ENCODE data around the gene NPFF. TPM values are rescaled to one million over a fixed set of nuclear protein-coding genes. Genes with fewer than 3 reads are reported as not detected.

NPFF gene
- total and polyA plus RNA-seq, 10 of the 15 experiments (the other 5 are each of a cell fraction or from before 2014, with no cell fraction given), result 0.21 to 0.69 (median 0.23) TPM; not detected in 7

- Histone ChIP-seq H3K36me3 (ENCODE audit: control insufficient read depth in 2 of 2, insufficient read depth in 2 of 2, low read length in 1 of 2) (peaks cover 6 to 22% of the 10 kb centered on the region in 2 experiments), H3K27ac (ENCODE audit: control insufficient read depth, insufficient read depth) (no peak overlapping the region), H4K20me1 (ENCODE audit: control insufficient read depth, insufficient read depth) (no peaks in the 10 kb centered on the region), H3K9ac (ENCODE audit: control insufficient read depth, insufficient read depth, low read length) (no peak overlapping the region), H3K4me3 (no peak overlapping the region), H3K4me1 (ENCODE audit: control insufficient read depth, insufficient read depth, low read length) (no peaks in the 10 kb centered on the region), H3K9me3 (replicated peaks; ENCODE audit: control insufficient read depth, insufficient read depth, low read length) (no peaks in the 10 kb centered on the region), H3K27me3 (replicated peaks in 1 of 2; ENCODE audit: control insufficient read depth in 2 of 2, insufficient read depth in 2 of 2, low read length in 1 of 2) (no peaks in the 10 kb centered on the region), H2AFZ (ENCODE audit: control insufficient read depth, low read depth, low read length) (no peak overlapping the region), H3K79me2 (ENCODE audit: control insufficient read depth, insufficient read depth, low read length) (no peaks in the 10 kb centered on the region), H3K4me2 (ENCODE audit: control insufficient read depth, insufficient read depth) (no peak overlapping the region)
- DNase-seq (ENCODE audit: low read depth, low spot score), result no peak
- intact Hi-C loops (cut with micrococcal nuclease; ENCODE audit: unreplicated experiment), result no loop called here
- WGBS (ENCODE audit: insufficient coverage, insufficient replicate concordance, low lambda C conversion rate, missing lambda C conversion rate), result 98% methylated on average over 7 of the region's 7 CpGs
- BruUV-seq (replicated peaks), result no TSS peak
- no peak for ATAC-seq
- RAD21 ChIA-PET (ENCODE audit: unreplicated experiment), result no interaction called here
- in situ Hi-C loops (cut with MboI), result no loop called here
- POLR2A ChIA-PET, result no interaction called here
- CTCF ChIA-PET, result interaction anchor here (1.3 kb wide), 1 partner anchor 10 kb away, joined by 4 read pairs; no protein-coding TSS in a partner anchor
- SMC1A ChIA-PET (ENCODE audit: uncharacterized antibody, unreplicated experiment), result interaction anchor here (0.8 to 1.9 kb wide), 2 partner anchors 10 to 112 kb away, joined by 3 to 4 read pairs; no protein-coding TSS in a partner anchor
- no peak for TF ChIP-seq EP300 (IDR thresholded peaks at IDR 0.05; ENCODE audit: borderline replicate concordance in 1 of 2, control insufficient read depth in 1 of 2, low read depth in 2 of 2, low read length in 2 of 2)
- FAIRE-seq, result no peak
These were observed 25.5 kb upstream of the NPFF start for GRCh38 chr12:53532524-53533445.

GRCh38 chr12:53532021-53532420, 24.7 kb upstream of the NPFF start:
- no TSS peak for BruUV-seq (replicated peaks)
- in situ Hi-C loops (cut with MboI) (no loop called here), intact Hi-C loops (cut with micrococcal nuclease; ENCODE audit: unreplicated experiment) (no loop called here)
- Histone ChIP-seq H3K9ac (ENCODE audit: control insufficient read depth, insufficient read depth, low read length) (no peak overlapping the region), H3K9me3 (replicated peaks; ENCODE audit: control insufficient read depth, insufficient read depth, low read length) (no peaks in the 10 kb centered on the region), H3K27ac (ENCODE audit: control insufficient read depth, insufficient read depth) (no peak overlapping the region), H2AFZ (ENCODE audit: control insufficient read depth, low read depth, low read length) (no peak overlapping the region), H3K79me2 (ENCODE audit: control insufficient read depth, insufficient read depth, low read length) (no peaks in the 10 kb centered on the region), H4K20me1 (ENCODE audit: control insufficient read depth, insufficient read depth) (no peaks in the 10 kb centered on the region), H3K4me1 (ENCODE audit: control insufficient read depth, insufficient read depth, low read length) (no peaks in the 10 kb centered on the region), H3K27me3 (replicated peaks in 1 of 2; ENCODE audit: control insufficient read depth in 2 of 2, insufficient read depth in 2 of 2, low read length in 1 of 2) (no peaks in the 10 kb centered on the region), H3K36me3 (ENCODE audit: control insufficient read depth in 2 of 2, insufficient read depth in 2 of 2, low read length in 1 of 2) (peaks cover 6 to 22% of the 10 kb centered on the region in 2 experiments), H3K4me3 (no peak overlapping the region), H3K4me2 (ENCODE audit: control insufficient read depth, insufficient read depth) (no peak overlapping the region)
- TF ChIP-seq E2F4 (IDR thresholded peaks at IDR 0.05; ENCODE audit: low read depth, low read length) (no peak), HDAC2 (IDR thresholded peaks at IDR 0.05) (no peak), RFX5 (IDR thresholded peaks at IDR 0.05; ENCODE audit: low read depth, low read length) (no peak), RELB (IDR thresholded peaks at IDR 0.05; ENCODE audit: low read depth) (no peak), CHD2 (IDR thresholded peaks at IDR 0.05; ENCODE audit: borderline replicate concordance, low read depth, low read length) (no peak), YY1 (IDR thresholded peaks at IDR 0.05; ENCODE audit: low read depth, low read length) (no peak), ATF7 (IDR thresholded peaks at IDR 0.05; ENCODE audit: low read depth) (no peak), NFYA (IDR thresholded peaks at IDR 0.05; ENCODE audit: borderline replicate concordance, low read depth, low read length) (no peak), USF1 (IDR thresholded peaks at IDR 0.05; ENCODE audit: borderline replicate concordance, extremely low read length, insufficient read depth, low read depth, low read length) (no peak), ATF3 (IDR thresholded peaks at IDR 0.05; ENCODE audit: borderline replicate concordance, extremely low read depth, low read depth, low read length) (no peak)
- CTCF ChIA-PET, result interaction anchor here (0.7 kb wide), 1 partner anchor 61 kb away, joined by 3 read pairs; no protein-coding TSS in a partner anchor
- ATAC-seq, result no peak
- WGBS (ENCODE audit: insufficient coverage, insufficient replicate concordance, low lambda C conversion rate, missing lambda C conversion rate), result 98% methylated on average over 3 of the region's 3 CpGs
- no peak for DNase-seq (ENCODE audit: low read depth, low spot score)
- SMC1A ChIA-PET (ENCODE audit: uncharacterized antibody, unreplicated experiment), result interaction anchor here (0.8 to 0.9 kb wide), 2 partner anchors 51 to 111 kb away, joined by 3 read pairs; no protein-coding TSS in a partner anchor
- POLR2A ChIA-PET, result interaction anchor here (0.7 to 1.0 kb wide), 2 partner anchors 11 to 117 kb away, joined by 3 read pairs; no protein-coding TSS in a partner anchor
- FAIRE-seq, result no peak
- RAD21 ChIA-PET (ENCODE audit: unreplicated experiment), result no interaction called here

Data from GM12878 (cell line).